ENCODE measurements around the gene ANG. TPM values are rescaled to one million over a fixed set of nuclear protein-coding genes. Genes with fewer than 3 reads are reported as not detected.

Gene ANG
- total RNA-seq, 1 donor from 2014 or later: 4.0 TPM

GRCh38 chr14:20686386-20687143, 2.0 kb upstream of the ANG start:
- Histone ChIP-seq H4K20me1 (ENCODE audit: insufficient read depth, low read length) (no peaks in the 10 kb centered on the region), H3K4me3 (ENCODE audit: insufficient read depth, low read depth, low read length) (no peak overlapping the region), H2AFZ (ENCODE audit: low read depth, low read length) (no peak overlapping the region), H3K4me2 (ENCODE audit: low read length) (no peak overlapping the region), H3K9me3 (ENCODE audit: insufficient read depth, low read depth, low read length) (no peaks in the 10 kb centered on the region), H3K9ac (ENCODE audit: low read length) (no peak overlapping the region), H3K36me3 (ENCODE audit: insufficient read depth, low read length) (no peaks in the 10 kb centered on the region), H3K27me3 (ENCODE audit: insufficient read depth, low read length) (no peaks in the 10 kb centered on the region), H3K27ac (ENCODE audit: low read depth, low read length) (no peak overlapping the region), H3K4me1 (ENCODE audit: insufficient read depth, low read length) (peaks cover 7% of the 10 kb centered on the region), H3K79me2 (ENCODE audit: insufficient read depth, low read length) (no peaks in the 10 kb centered on the region)
- DNase-seq (ENCODE audit: low read depth): no peak
- FAIRE-seq: no peak
- H3K9me3 Mint-ChIP-seq (ENCODE audit: unreplicated experiment): no peaks in the 10 kb centered on the region
- H3K27me3 Mint-ChIP-seq (ENCODE audit: low read depth, unreplicated experiment): no peaks in the 10 kb centered on the region
- H3K4me3 Mint-ChIP-seq (ENCODE audit: unreplicated experiment): no peak overlapping the region
- no peak for TF ChIP-seq CTCF (IDR thresholded peaks at IDR 0.05; ENCODE audit: insufficient read depth, low read depth, low read length)
- TF ChIP-seq EZH2 (IDR thresholded peaks at IDR 0.05; ENCODE audit: insufficient read depth, low read length): no peak
- H3K36me3 Mint-ChIP-seq (ENCODE audit: low read depth, unreplicated experiment): no peaks in the 10 kb centered on the region
- H3K27ac Mint-ChIP-seq (ENCODE audit: unreplicated experiment): no peak overlapping the region
- H3K4me1 Mint-ChIP-seq (ENCODE audit: low read depth, unreplicated experiment): peaks cover 5% of the 10 kb centered on the region

DNA sequence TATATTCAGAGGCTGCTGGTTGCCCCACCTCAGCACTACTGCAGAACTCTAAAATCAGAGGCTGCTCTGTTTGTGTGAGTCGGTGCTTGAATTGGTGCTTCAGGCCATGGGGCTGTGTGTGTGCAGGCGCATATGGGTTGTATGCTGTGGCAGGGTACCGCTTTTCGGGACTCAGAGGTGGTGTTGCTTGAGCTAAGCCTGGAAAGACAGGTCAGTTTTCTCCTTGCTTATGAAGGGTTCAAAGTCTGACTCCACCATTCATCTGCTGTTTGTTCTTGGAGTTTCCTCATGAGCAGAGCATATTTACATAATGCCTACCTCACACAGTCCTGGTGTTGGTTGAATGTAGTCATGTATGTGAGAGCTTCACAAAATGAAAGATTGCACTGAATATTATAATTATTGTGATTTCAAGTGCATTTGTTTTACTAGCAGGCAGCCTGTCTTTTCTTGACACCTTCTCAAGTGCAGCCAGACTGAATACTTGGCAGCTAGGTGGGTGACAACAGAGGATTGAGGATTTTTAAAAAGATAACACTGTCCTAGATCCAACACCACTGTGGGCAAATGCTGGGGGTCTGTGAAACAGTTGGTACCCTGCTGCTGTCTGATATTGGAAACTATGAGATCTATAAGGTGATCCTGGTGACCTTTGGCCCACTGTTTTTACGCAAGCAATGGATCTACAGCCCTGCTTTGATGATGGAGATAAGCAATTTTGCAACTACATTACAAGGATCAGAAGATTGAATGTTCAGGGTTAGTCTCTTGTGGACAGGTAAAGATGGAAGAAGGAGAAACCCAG, 1.0 kb upstream of the ANG start:
- Histone ChIP-seq H3K9me3 (ENCODE audit: insufficient read depth, low read depth, low read length) (no peaks in the 10 kb centered on the region), H3K4me1 (ENCODE audit: insufficient read depth, low read length) (no peaks in the 10 kb centered on the region), H3K27ac (ENCODE audit: low read depth, low read length) (no peak overlapping the region), H3K9ac (ENCODE audit: low read length) (no peak overlapping the region), H3K4me2 (ENCODE audit: low read length) (no peak overlapping the region), H3K79me2 (ENCODE audit: insufficient read depth, low read length) (no peaks in the 10 kb centered on the region), H3K27me3 (ENCODE audit: insufficient read depth, low read length) (no peaks in the 10 kb centered on the region), H3K4me3 (ENCODE audit: insufficient read depth, low read depth, low read length) (no peak overlapping the region), H3K36me3 (ENCODE audit: insufficient read depth, low read length) (no peaks in the 10 kb centered on the region), H4K20me1 (ENCODE audit: insufficient read depth, low read length) (no peaks in the 10 kb centered on the region), H2AFZ (ENCODE audit: low read depth, low read length) (no peak overlapping the region)
- DNase-seq (ENCODE audit: low read depth) (no peak), FAIRE-seq (no peak)
- H3K9me3 Mint-ChIP-seq (ENCODE audit: unreplicated experiment): no peaks in the 10 kb centered on the region
- H3K27me3 Mint-ChIP-seq (ENCODE audit: low read depth, unreplicated experiment): no peaks in the 10 kb centered on the region
- no peak overlapping the region for H3K4me3 Mint-ChIP-seq (ENCODE audit: unreplicated experiment)
- H3K27ac Mint-ChIP-seq (ENCODE audit: unreplicated experiment): no peak overlapping the region
- no peak for TF ChIP-seq CTCF (IDR thresholded peaks at IDR 0.05; ENCODE audit: insufficient read depth, low read depth, low read length)
- TF ChIP-seq EZH2 (IDR thresholded peaks at IDR 0.05; ENCODE audit: insufficient read depth, low read length): no peak
- no peaks in the 10 kb centered on the region for H3K36me3 Mint-ChIP-seq (ENCODE audit: low read depth, unreplicated experiment)
- H3K4me1 Mint-ChIP-seq (ENCODE audit: low read depth, unreplicated experiment): peaks cover 5% of the 10 kb centered on the region
